HepG2 (cell line): ENCODE data around the gene CAMK2D. TPM values are rescaled to one million over a fixed set of nuclear protein-coding genes. Genes with fewer than 3 reads are reported as not detected.

Experiments used
- ATAC-seq: fragments of 200-7000 bp; cut with Tn5 transposase; 3 replicates; pipeline ENCODE4 v1.9.1; 2020; ENCODE audit warnings: mild to moderate bottlenecking, moderate library complexity
- BruUV-seq: library from RNA; stranded (reverse); fragments of 400-500 nt; replicated peaks from 2 replicates; lab custom pipeline; 2021; lab: Mats Ljungman, UMichigan
- CTCF ChIA-PET: fragments of 300-600 bp; formaldehyde crosslinking; extraction: SDS; loops from one replicate; lab custom pipeline; 2021; ENCODE audit warnings: low total read pairs, inconsistent platforms, low intra/inter-chr PET ratio; lab: Yijun Ruan, JAX
- POLR2A ChIA-PET: fragments of 350-600 bp; sonication (Branson Sonifier 250); formaldehyde crosslinking; loops from one replicate; lab custom pipeline; 2020; ENCODE audit warnings: antibody characterized with exemption, inconsistent platforms; lab: Yijun Ruan, JAX
- DNase-seq: peaks from one replicate; pipeline ENCODE4 v3.0.0-alpha.2; 2015; ENCODE audit warnings: low spot score
- FAIRE-seq: peaks from 3 replicates; lab custom pipeline; 2011; peaks lifted over from hg19 to GRCh38; lab: Jason Lieb, UNC
- H2AFZ ChIP-seq: one replicate; pipeline ENCODE4 v1.6.1; 2011; ENCODE audit warnings: low read length, inconsistent platforms
- H3K27ac ChIP-seq: fragments of 300-600 bp; 3 replicates; pipeline ENCODE4 v1.8.0; 2011; ENCODE audit warnings: mixed run types, mild to moderate bottlenecking, mixed read lengths, low read length, inconsistent platforms; ENCODE audit not compliant: insufficient read depth; ENCODE audit errors: extremely low read length
- H3K27me3 ChIP-seq, 2 experiments: fragments of 200-600 bp in 1 of 2; 2 replicates in 1 of 2; 3 replicates in 1 of 2; pipeline versions ENCODE4 v1.6.0 to v1.8.0; 2011; ENCODE audit warnings: low read length in 2 of 2, mild to moderate bottlenecking in 2 of 2, moderate library complexity in 2 of 2, inconsistent platforms in 1 of 2; ENCODE audit not compliant: insufficient read depth in 2 of 2, control insufficient read depth in 1 of 2
- H3K36me3 ChIP-seq, 2 experiments: fragments of 200-600 bp in 1 of 2; replicated peaks in 1 of 2; 2 replicates in 1 of 2; 3 replicates in 1 of 2; pipeline versions ENCODE4 v1.5.1 to v1.8.0; 2011; ENCODE audit warnings: low read length in 2 of 2, inconsistent platforms in 1 of 2; ENCODE audit not compliant: insufficient read depth in 2 of 2, control insufficient read depth in 1 of 2
- H3K4me1 ChIP-seq: 2 replicates; pipeline ENCODE4 v1.5.1; 2012; ENCODE audit warnings: low read length, inconsistent platforms; ENCODE audit not compliant: insufficient read depth
- H3K4me2 ChIP-seq: 2 replicates; pipeline ENCODE4 v1.6.0; 2011; ENCODE audit warnings: low read depth, low read length, inconsistent platforms
- H3K4me3 ChIP-seq, 3 experiments: fragments of 200-600 bp in 1 of 3; sonication (generic), shearing (Covaris generic) in 1 of 3; replicated peaks in 1 of 3; 2 replicates each; pipeline ENCODE4 v1.5.1; 2011 to 2016; ENCODE audit warnings: low read length in 3 of 3, inconsistent platforms in 2 of 3, low read depth in 2 of 3, mild to moderate bottlenecking in 2 of 3, control low read depth in 1 of 3, mixed read lengths in 1 of 3; ENCODE audit not compliant: insufficient read depth in 1 of 3
- H3K79me2 ChIP-seq: one replicate; pipeline ENCODE4 v1.6.1; 2011; ENCODE audit warnings: low read length, inconsistent platforms; ENCODE audit not compliant: insufficient read depth
- H3K9ac ChIP-seq: 2 replicates; pipeline ENCODE4 v1.6.0; 2011; ENCODE audit warnings: mild to moderate bottlenecking, low read depth, low read length, inconsistent platforms; ENCODE audit not compliant: insufficient read depth
- H3K9me3 ChIP-seq: 2 replicates; pipeline ENCODE4 v1.5.1; 2012; ENCODE audit warnings: mild to moderate bottlenecking, low read length
- H4K20me1 ChIP-seq: 2 replicates; pipeline ENCODE4 v1.6.0; 2011; ENCODE audit warnings: inconsistent platforms, mild to moderate bottlenecking, low read length, moderate library complexity; ENCODE audit not compliant: insufficient read depth
- ELK4 ChIP-seq: sonication (generic); formaldehyde crosslinking; IDR thresholded peaks from 2 replicates; pipeline ENCODE4 v1.9.0; 2021; ENCODE audit warnings: missing genetic modification reagents, borderline replicate concordance
- GATAD2A ChIP-seq: IDR thresholded peaks from 2 replicates; pipeline ENCODE4 v1.6.1; 2016
- KAT2B ChIP-seq: fragments of 150-350 bp; IDR thresholded peaks from 2 replicates; pipeline ENCODE4 v1.6.1; 2014; ENCODE audit warnings: low read depth, low read length, borderline replicate concordance
- KMT2A ChIP-seq: sonication (generic); formaldehyde crosslinking; IDR thresholded peaks from 2 replicates; pipeline ENCODE4 v1.4.0; 2020; ENCODE audit warnings: missing genetic modification reagents
- MED13 ChIP-seq: sonication (generic); formaldehyde crosslinking; IDR thresholded peaks from 2 replicates; pipeline ENCODE4 v1.5.0; 2020; ENCODE audit warnings: missing genetic modification reagents
- RBAK ChIP-seq: sonication (generic); formaldehyde crosslinking; IDR thresholded peaks from 2 replicates; pipeline ENCODE4 v1.5.1; 2020; ENCODE audit warnings: mild to moderate bottlenecking, missing genetic modification reagents
- RORA ChIP-seq: sonication (generic); formaldehyde crosslinking; IDR thresholded peaks from 2 replicates; pipeline ENCODE4 v1.5.0; 2020; ENCODE audit warnings: mild to moderate bottlenecking, missing genetic modification reagents, moderate library complexity
- SMAD9 ChIP-seq: sonication (generic); formaldehyde crosslinking; IDR thresholded peaks from 2 replicates; pipeline ENCODE4 v1.5.1; 2020; ENCODE audit warnings: mild to moderate bottlenecking, missing genetic modification reagents
- SNAI1 ChIP-seq: sonication (generic); formaldehyde crosslinking; IDR thresholded peaks from 2 replicates; pipeline ENCODE4 v1.5.0; 2020; ENCODE audit warnings: mild to moderate bottlenecking, missing genetic modification reagents, borderline replicate concordance
- ZNF101 ChIP-seq: sonication (generic); formaldehyde crosslinking; IDR thresholded peaks from 2 replicates; pipeline ENCODE4 v1.4.0; 2020; ENCODE audit warnings: mild to moderate bottlenecking, low read depth, missing genetic modification reagents, borderline replicate concordance
- ZNF207 ChIP-seq: fragments of 450-650 bp; IDR thresholded peaks from 2 replicates; pipeline ENCODE4 v1.6.1; 2016; ENCODE audit warnings: antibody characterized with exemption, borderline replicate concordance
- ZNF280D ChIP-seq: sonication (generic); formaldehyde crosslinking; IDR thresholded peaks from 2 replicates; pipeline ENCODE4 v1.5.1; 2020; ENCODE audit warnings: mild to moderate bottlenecking, missing genetic modification reagents
- ZNF451 ChIP-seq: sonication (generic); formaldehyde crosslinking; IDR thresholded peaks from 2 replicates; pipeline ENCODE4 v1.5.0; 2020; ENCODE audit warnings: mild to moderate bottlenecking, missing genetic modification reagents
- ZNF558 ChIP-seq: sonication (generic); formaldehyde crosslinking; IDR thresholded peaks from 2 replicates; pipeline ENCODE4 v1.9.0; 2022; ENCODE audit warnings: mild to moderate bottlenecking, missing genetic modification reagents, borderline replicate concordance
- ZNF619 ChIP-seq: sonication (generic); formaldehyde crosslinking; IDR thresholded peaks from 2 replicates; pipeline ENCODE4 v1.4.0; 2020; ENCODE audit warnings: mild to moderate bottlenecking, missing genetic modification reagents
- WGBS: methylation state at CpG from one replicate; pipeline ENCODE4 v1.1.6; 2017; ENCODE audit warnings: low lambda C conversion rate; 5-methylcytosine and 5-hydroxymethylcytosine counted together
- in situ Hi-C: cut with HindIII; loops from 2 replicates; pipeline ENCODE4 v1.10.0; 2017; ENCODE audit warnings: low pct_unique_long_range_greater_than_20kb; ENCODE audit not compliant: extremely low pct_ligation_motif_present
- intact Hi-C: fragments of 100-400 bp; cut with micrococcal nuclease; formaldehyde crosslinking; loops from one replicate; pipeline ENCODE4 v1.10.0; 2022; ENCODE audit not compliant: unreplicated experiment
- polyA plus RNA-seq, 8 experiments: library from polyadenylated mRNA; depleted of rRNA in 3 of 8; stranded (reverse) in 7 of 8; unstranded in 1 of 8; fragments of >200 nt; fragmentation: Illumina TruSeq in 4 of 8; extraction: Trizol in 4 of 8; gene quantifications; 2 replicates each; pipeline versions ENCODE4 v1.2.1 to v1.2.3, GENCODE V29; 2011 to 2016; ENCODE audit warnings: low read depth in 4 of 8, missing spikeins in 1 of 8, mixed read lengths in 1 of 8; ENCODE audit not compliant: insufficient read depth in 1 of 8
- total RNA-seq, 5 experiments: library from RNA; depleted of rRNA; stranded (reverse); fragments of >200 nt; fragmentation: Illumina TruSeq; extraction: Trizol; gene quantifications; 2 replicates each; pipeline ENCODE4 v1.2.3, GENCODE V29; 2016; ENCODE audit warnings: low read depth in 1 of 5

The CAMK2D gene
- total and polyA plus RNA-seq, 2 of the 13 experiments (the other 11 are each of a cell fraction or from before 2014, with no cell fraction given), result 18.0 to 65.4 TPM

- DNase-seq (no peak), ATAC-seq (no peak), FAIRE-seq (no peak)
- ChIA-PET POLR2A (no interaction called here), CTCF (no interaction called here)
- Histone ChIP-seq H4K20me1 (0 out of 2 replicates have a peak, but pooled peaks cover 2% of the 10 kb centered on the region), H3K4me2 (no peak overlapping the region), H3K79me2 (no peaks in the 10 kb centered on the region), H3K9ac (no peak overlapping the region), H3K27me3 (no peaks in the 10 kb centered on the region; a peak in 1 of 5 replicates), H2AFZ (no peak overlapping the region), H3K36me3 (peaks cover 0 to 1% of the 10 kb centered on the region in 2 experiments; a peak in 1 of 5 replicates), H3K27ac (no peak overlapping the region), H3K4me3 (no peak overlapping the region), H3K4me1 (no peaks in the 10 kb centered on the region), H3K9me3 (no peaks in the 10 kb centered on the region)
- intact Hi-C loops (no loop called here), in situ Hi-C loops (no loop called here)
- BruUV-seq, result no TSS peak
- no peak for TF ChIP-seq SNAI1 (CRISPR knock-in tag)
- no peak for TF ChIP-seq ZNF558 (CRISPR knock-in tag)
- TF ChIP-seq ZNF619 (CRISPR knock-in tag), result no peak
- no peak for TF ChIP-seq ZNF101
- no peak for TF ChIP-seq KMT2A (CRISPR knock-in tag)
- TF ChIP-seq MED13 (CRISPR knock-in tag), result no peak
- no peak for TF ChIP-seq ELK4 (CRISPR knock-in tag)
- TF ChIP-seq ZNF451 (CRISPR knock-in tag), result no peak
- TF ChIP-seq RBAK (CRISPR knock-in tag), result no peak
- no peak for TF ChIP-seq RORA
- TF ChIP-seq ZNF280D (CRISPR knock-in tag), result no peak
- no peak for TF ChIP-seq KAT2B
- TF ChIP-seq SMAD9 (CRISPR knock-in tag), result no peak
- TF ChIP-seq ZNF207, result no peak
- TF ChIP-seq GATAD2A (CRISPR knock-in tag), result no peak
- 100% methylated on average over 1 of the region's 1 CpG for WGBS
These were observed 153.5 kb downstream of the CAMK2D start for GRCh38 chr4:113607998-113608397.
